GM19463 (cell line): ENCODE results near the gene CCDC70.

Experiments
- ATAC-seq: cut with Tn5 transposase; IDR thresholded peaks from one replicate; pipeline ENCODE4 v1.9.1; 2021; ENCODE audit warnings: mild to moderate bottlenecking, moderate library complexity; ENCODE audit not compliant: unreplicated experiment

The CCDC70 gene

DNA sequence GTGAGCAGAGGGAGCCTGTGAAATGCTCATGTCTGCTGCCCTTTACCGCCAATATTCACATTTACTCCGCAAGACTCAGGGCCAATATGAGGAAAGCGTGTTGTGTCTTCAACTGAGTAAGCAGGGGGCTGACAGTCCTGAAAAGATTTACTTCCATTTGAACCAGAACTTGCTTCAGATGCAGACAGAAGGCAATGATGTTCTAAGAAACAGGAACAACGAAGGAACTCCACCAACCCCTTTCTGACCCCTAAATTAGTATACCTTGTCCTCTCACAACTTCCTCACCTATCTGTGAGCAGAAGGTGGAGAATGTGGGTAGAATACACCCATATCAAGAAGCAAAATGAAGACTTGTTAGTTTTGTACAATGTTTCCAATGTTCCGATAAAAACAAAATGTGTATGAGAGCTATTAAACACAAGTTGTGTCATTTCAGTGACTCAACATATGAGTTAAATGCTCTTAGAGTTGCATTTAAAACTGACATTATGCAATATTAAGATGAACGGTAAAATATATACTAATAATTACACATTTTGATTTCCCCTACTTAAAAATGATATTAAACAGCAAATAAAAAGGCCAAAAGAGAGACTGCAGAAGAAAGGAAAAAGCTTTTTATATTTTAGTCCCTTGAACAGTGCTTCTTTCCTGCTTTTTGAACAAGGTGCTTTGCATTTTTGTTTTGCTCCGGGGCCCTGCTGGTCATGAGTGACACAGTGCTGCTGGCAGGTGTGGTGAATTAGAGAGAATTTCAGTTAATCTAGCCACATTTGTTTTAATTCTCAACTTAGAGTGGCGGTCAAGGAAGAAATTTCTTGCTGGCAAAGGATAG lies 32.8 kb upstream of the CCDC70 start:
- no peak for ATAC-seq

DNA sequence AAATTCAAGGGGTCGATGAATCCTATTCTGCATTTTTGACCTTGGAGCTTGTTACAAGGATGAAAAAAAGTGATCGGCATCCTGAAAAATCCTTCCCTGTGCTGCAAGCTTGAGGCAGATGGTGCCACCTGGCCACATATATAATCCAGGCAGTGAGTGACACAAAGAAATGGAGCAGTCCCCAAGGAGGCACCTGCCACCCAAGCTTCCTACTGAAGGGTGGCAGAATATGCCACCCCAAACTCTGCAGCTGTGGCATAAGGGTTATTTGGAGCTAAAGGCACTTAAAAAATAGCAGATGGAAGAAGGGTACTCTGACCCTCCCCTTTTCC lies 32.2 kb upstream of the CCDC70 start:
- no peak for ATAC-seq

DNA sequence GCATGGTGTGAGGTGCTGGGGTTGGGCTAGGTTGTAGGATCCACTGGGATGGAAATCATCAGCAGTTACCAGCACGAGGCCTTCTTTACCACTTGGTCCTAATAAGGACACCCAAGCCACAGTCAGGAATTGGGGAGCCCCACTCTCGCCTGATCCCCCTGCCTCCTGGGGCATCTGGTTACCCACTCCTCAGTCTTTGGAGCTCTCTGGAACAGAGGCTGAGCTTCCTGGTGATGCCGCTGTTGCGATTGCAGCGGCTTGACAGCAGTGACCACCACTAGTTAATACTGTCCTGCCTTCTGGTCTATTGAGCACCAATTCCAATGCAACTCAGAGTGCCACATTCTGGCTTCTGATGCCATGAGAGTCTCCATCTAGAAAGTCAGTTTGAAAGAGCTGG lies 30.2 kb upstream of the CCDC70 start:
- no peak for ATAC-seq

DNA sequence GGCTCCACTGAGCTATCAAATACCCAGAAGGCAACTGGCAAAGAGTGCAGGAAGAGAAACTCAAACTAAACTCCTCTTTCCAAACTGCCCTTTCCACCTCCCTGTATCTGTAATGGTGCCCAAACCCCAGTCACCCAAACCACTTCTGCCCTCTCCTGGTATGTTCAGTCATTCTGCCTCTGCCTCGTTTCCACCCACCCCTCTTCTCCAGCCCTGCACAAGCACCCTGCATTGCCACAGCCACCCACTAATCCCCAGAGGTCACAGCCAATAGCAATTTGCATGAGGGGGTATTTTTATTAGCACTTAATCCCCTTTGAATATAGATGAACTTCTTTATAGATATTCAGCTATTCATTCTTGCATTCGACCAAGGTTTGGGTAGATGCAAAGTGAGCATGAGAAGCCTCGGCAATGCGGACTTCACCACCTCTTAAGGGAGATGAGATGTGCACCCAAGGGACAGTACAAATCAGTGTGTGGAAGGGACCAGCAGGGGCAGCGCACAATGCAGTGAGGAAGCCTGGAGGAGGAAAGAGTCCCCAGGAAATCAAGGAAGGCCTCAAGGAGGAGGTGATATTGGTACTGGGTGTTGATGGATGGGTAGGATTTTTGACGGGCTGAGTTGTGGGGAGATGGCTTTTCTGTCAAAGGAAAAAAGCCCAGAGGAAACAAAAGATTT lies 29.2 kb upstream of the CCDC70 start:
- peak; percentile 95 for ATAC-seq

DNA sequence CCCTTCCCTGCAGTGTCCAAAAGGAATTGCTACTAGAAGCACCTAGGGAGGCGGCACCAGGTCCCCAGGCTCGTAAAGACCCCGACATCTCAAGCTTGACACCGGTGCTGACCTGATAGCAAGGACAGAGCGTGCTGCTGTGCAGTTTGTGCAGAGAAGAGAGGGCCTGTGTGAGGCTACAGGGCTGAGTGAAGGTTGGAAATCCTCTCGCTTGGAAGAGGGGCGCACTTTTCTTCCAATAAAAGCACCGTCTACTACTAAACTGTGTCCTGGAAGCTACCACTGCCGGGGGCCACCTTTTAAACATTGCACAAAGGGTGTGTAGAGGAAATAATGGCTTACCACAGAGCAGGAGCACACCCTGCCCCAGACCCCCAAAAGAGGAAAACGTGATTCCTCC lies 27.8 kb upstream of the CCDC70 start:
- ATAC-seq = no peak

DNA sequence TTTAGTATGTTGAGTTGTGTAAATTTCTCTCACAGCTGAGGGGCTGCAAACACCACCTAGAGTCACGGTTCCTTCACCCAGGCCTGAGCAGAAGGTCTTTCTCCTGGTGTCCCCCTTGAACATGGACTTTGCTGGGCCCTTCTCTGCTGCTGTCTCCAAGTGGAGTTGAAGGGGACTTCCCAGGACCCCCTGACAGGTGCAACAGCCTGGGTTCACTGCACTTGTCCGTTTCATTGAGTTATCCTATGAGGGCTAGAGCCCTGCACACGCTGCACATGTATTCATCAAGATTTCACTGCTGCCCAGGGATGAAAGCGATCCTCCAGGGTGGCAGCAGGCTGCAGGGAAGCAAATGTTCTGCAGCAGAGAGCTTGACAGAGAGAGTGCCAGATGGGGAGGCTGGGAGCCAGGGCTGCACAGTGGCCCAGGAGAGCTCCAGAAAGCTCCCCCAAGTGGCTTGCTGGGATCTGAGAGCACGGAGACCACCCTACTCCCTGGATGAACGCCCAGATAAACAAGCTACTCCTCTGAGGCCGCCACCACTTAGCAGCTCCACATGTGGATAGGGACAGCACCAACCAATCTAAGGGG lies 27.1 kb upstream of the CCDC70 start:
- no peak for ATAC-seq

DNA sequence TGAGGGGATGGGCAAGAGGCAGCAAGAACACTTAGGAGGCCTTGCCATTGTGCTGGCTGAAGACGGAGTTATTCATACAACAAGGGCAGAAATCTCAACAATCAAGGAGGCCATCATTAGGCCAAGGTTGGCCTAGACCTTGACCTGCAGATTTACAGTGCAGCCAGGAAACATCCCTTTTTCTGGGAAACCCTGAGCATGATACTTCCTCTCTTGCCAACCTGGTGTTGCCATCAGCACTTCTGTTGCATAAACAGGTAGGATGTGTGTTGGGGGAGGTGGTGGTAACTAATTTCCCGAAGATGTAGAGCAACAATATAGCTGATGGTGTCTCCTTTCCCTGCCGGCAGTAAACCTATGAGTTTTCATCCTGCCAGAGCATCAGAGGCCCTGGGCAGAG lies 24.8 kb upstream of the CCDC70 start:
- ATAC-seq = no peak

DNA sequence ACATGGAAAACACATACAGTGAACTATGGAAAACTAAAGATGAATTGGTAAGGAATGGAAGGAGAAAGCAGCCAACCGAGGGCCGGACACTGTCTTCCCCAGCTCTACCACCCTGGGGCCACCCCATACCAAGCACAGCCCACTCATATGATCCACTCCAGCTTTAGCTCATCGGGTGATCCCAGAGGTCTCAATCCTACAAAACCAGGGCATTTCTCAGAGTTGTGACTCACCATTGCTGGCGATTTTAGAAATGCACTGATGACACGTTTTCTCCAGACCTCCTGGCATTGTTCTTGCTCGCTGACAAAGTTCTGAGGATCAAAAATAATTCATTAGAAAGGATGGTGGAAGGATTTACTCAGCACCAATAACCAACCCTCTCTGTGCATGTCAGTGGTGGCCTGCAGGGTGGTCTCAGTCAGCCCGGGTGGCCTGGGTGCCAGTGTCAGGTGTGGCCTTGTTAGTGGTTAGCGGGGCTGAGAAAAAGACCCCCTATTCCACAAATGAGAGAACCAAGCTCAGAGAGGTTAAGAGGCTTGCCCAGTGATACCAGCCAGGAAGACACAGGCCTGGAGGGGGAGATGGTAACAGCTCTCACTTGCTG lies 23.4 kb upstream of the CCDC70 start:
- no peak for ATAC-seq

DNA sequence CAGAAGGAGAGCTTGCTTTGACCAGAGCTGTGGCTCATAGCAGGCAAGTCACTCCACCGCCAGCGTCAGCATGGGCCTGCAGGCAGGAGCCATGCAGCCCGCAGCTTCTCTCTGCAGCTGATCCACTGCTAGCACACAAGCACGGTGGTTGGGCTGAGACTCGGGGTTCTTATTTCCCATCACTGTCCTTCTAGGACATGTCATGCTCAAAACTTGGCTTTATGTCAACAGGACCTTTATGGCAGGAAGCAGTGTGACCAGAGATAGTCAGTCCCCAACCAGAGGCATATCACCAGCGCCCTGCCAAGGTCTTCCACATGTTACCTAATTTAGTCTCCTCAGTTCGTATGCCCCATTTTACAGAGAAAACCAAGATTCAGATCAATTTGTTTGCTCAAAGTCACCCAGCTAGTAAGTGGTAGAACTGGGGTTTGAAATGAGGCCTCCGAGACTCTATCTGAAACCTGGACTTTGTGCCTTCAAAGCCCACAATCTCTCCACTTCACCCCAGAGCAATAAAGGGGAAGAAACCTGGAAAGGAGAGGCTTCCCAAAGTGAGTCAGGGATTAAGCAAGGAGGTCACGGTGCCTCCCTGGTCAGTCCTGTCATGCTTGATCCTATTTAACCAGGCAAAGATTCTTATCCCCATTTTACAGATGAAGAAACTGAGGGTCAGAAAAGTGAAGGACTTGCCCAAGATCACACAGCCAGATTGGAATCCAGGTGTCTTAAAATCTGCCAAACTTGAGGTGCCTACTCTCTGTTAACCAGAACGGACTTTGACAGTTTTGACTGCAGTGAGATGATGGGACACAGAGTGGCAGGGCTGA lies 21.8 kb upstream of the CCDC70 start:
- no peak for ATAC-seq

DNA sequence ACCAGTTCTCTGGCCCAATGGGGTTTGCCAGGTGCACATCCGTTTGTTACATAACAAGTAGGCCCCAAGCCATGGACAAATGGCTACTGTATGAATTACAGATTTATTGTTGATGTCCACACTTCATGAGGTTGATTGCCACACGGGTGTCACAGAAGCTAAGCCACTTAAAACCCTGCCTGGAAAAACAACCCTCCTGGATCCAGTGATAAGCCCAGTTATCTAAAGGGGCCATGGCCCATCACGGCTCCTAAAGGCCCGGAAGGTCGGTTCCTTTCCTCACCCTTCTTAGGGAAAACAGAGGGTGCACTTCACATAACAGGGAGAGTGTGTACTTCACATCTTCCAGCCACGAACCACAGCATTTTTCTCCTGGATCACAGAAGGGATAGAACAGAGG lies 20.9 kb upstream of the CCDC70 start:
- ATAC-seq = no peak

DNA sequence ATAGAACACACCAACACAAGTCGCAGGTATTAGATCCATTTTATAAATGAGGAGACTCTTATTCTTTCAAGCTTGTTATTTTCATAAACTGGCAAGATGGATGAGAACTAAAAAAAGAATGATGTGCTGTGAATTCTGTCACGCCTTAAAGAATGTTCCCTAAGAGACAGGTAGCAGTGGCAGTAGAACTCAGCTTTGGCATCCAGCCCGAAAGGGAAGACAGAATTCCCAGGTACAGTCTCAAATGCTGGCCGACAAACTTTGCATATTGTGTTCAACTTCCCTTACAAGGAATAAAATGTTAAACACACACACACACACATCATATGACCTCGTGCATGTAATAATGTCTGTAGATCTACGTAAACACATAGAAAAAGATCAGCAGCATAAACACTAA lies 20.0 kb upstream of the CCDC70 start:
- ATAC-seq = no peak

DNA sequence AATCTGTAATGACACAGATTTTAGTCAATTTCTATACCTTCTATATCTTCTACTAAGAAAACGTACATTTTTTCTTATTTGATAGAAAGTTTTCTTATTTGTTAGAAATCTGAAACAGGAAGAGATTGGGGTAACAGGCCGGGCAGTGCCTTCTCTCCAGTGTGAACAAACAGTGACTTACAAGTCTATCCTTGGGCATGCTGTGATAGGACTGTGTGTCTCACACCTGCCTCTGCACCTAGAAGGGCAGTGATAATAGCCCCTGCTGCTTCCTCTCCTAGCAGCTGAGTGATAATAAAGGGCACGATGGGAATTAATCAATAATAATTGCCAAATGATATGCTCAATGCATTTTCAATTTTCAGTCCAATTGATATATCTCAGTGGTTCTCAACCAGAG lies 18.2 kb upstream of the CCDC70 start:
- ATAC-seq = no peak

DNA sequence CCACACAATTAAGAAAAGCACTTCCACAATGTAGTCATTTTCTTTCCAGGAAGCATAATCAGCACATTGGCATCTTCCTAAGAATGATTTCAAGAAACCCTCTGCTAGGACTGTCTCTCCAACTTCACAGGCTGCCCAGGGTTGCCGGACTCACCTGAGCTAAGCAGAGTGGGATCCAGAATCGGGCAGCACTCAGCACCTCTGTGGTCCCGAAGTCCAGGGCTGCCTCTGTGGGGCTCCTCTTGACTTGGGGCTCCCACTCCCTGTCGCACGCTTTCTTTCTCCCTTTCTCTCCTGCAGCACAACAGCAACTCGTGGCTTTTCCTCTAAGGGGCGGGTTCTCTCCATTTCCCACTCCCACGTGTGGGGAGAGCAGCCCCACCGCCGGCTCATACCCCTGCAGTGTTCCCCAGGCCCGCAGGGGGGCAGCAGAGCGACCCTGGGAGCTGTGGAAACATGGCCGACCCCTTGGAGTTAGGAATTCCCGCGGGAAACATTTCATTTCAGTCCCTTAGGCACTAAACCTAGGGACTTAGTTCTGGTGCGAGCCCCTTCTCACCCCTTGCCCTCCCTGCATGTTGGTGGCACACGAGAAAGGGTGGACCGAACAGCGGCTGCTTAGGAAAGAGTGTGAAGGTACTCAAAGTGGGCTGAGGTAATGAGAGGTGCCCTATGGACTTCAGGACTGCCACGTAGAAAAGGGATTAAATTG lies 16.8 kb upstream of the CCDC70 start, which contains the start of gene TMEM272:
Gene TMEM272, minus strand, starts transcription at position 316 of the 712 bp plus-strand sequence. CDS start 6,647 bp downstream, outside the sequence.
- ATAC-seq = peak; percentile 70

DNA sequence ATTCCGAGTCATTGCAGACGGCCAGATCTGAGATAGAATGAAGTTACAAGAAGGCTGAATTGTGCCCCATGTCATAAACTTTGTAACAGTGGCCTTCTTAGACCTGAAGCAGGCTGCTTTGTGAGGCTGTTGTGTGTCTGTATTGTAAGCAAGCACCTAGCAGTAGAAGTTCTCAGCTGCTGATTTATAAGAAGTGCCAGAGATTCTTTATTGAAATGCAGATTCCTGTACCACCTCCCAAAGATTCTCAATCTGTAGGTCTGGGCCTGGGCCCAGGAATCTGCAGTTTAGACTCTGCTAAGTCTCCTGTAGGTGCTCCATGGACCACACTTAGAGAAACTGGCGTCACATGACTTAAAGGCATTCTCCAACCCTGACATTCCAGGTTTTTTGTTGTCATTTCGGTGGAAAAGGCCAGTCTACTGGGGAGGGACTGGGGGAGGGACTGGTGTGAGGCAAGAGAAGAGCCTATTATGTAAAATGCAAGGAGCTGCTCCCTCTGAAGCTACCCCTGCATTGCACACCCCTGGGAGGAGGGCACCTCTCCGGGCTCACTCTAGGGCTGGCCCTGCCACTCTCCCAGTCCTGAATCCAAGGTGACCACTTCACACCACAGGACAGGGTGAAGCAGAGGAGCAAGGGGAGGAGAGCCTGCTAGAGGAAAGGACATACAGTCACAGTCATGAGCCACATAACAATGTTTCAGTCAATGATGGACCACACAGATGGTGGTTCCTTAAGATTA lies 16.0 kb upstream of the CCDC70 start:
- ATAC-seq = no peak

DNA sequence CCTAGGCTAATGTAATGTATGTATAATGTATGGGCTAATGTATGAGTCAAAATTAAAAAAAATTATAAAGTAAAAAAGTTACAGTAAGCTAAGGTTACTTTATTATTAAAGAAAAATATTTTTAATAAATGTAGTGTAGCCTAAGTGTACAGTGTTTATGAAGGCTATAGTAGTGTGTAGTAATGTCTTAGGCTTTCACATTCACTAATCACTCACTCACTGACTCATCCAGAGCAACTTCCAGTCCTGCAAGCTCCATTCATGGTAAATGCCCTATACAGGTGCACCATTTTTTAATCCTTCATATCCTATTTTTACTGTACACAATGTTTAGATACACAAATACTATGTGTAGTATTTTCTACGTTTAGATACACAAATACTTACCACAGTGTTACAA lies 15.0 kb upstream of the CCDC70 start:
- no peak for ATAC-seq

DNA sequence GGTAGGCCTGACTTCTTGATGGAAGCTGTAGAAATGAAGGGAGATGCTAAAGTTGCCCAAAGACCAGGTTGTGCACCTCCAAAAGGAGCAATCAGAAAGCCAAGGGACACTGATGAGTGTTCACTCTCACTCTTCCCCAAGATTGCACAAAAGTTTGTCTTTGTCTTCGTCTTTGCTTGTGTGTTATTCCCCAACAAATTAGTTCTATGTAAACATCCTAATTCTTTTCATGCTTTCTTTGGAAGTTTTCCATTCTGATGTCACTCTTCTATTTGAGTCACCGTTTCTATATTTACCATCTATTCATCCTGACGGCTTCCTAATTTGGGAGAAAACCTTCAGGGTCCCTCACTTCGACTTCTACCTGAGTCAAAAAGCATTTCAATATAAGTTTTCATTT lies 13.1 kb upstream of the CCDC70 start:
- ATAC-seq = no peak

DNA sequence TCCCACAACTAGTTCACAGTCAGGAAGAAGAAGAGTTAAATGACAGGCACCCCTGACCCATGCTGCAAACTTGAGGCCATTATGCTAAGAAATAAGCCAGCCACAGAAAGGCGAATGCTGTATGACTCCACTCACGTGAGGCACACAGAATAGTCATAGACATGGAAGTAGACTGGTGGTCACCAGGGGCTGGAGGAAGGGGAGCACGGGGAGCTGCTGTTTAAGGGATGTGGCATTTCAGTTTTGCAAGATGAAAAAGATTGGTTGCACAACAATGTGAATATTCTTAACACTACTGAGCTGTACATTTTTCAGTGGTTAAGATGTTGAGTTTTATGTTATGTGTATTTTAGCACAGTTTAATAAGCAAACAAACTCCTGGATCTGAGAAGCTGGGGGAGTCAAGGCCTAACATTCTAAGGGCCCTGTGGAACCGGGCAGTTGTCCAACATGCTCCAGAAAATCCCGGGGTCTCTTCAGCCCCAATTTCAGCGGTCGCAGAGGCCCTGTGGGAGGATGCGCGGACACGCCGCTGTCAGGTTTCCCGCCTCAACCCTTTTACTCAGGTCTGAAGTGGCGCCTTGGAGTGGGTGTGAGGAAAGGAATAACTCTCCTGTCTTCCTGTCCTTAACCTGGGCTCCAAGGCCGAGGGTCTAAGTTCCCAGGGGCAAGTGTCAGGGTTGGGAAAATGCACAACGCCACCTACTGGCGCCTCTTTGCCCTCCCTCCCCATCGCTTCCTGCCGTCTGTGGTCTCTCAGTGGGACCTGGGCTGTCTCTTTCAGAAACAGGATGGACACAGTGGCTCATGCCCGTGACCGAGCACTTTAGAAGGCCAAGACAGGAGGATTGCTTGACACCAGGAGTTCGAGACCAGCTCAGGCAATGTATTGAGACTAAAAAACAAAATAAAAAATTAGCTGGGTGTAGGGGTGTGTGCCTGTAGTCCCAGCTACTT lies 12.3 kb upstream of the CCDC70 start:
- no peak for ATAC-seq

DNA sequence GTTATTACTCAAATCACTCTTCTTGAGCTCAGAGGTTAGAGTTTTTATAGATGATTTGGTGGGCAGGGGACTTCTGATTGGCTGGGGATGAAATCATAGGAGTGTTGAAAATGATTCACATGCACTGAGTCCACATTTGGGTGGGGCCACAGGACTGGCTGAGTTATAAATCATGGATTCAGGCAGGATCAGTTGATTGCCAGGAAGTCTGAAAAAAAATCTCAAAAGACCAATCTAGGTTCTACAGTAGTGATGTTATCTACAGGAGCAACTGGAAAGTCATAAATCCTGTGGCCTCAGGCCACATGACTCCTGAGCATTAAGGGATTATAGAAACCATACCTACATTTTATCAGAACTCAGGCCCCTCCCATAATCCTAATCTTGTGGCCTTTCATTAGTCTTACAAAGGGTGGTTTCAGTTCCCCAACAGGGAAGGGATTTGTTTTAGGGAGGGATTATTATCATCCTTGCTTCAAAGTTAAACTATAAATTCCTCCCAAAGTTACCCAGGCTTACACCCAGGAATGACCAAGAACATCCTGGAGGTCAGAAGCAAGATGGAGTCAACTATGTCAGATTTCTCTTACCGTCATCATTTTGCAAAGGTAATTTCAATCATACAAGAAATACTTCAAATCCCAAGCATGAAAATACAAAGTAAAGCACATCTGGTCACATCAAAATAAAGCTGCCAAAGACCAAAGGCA lies 5.6 kb upstream of the CCDC70 start:
- no peak for ATAC-seq
